GM19395 (cell line): ENCODE results near the gene PPP6R3.
"Not testable (repeated sequence)": the region's sequence is repeated elsewhere in the genome, so short reads cannot be mapped to it uniquely, and the experiment has no call there.

Experiments
- ATAC-seq: cut with Tn5 transposase; IDR thresholded peaks from one replicate; pipeline ENCODE4 v1.9.1; 2021; ENCODE audit warnings: mild to moderate bottlenecking, moderate library complexity; ENCODE audit not compliant: unreplicated experiment

Gene PPP6R3

DNA sequence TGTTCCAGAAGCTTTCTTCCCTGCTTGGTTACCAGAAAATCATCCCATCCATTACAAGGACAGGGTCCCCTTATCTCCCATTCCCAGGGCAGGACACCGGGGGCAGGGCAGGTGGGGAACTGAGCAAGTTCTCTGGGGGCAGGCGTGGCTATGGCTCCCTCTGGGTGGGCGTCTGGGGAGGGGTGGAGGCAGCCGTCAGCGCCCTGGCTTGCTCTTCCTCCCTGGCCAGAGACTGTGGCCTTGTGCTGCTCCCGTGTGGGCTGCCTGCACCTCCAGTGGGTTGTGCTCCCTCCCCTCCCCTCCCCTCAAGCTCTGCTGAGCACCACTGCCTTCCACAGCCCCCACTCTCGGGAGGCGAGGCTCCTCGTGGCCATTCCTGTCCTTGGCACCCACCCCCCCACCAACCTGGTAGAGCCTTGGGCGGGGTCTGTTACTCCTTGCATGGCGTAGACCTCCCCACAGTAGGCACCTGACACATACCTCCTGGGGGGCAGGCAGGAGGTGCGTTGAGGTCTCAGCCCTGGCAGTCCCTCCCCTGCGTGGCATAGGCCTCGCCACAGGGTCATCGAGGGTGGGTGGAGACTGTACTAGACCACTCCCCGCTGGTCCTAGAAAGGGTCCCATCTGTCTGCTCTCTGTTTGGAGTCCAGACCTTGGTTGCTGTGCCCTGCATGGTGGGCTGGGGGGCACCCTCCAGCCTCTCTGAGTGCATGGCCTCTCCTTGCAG, 24.2 kb upstream of the PPP6R3 start:
- no peak for ATAC-seq

DNA sequence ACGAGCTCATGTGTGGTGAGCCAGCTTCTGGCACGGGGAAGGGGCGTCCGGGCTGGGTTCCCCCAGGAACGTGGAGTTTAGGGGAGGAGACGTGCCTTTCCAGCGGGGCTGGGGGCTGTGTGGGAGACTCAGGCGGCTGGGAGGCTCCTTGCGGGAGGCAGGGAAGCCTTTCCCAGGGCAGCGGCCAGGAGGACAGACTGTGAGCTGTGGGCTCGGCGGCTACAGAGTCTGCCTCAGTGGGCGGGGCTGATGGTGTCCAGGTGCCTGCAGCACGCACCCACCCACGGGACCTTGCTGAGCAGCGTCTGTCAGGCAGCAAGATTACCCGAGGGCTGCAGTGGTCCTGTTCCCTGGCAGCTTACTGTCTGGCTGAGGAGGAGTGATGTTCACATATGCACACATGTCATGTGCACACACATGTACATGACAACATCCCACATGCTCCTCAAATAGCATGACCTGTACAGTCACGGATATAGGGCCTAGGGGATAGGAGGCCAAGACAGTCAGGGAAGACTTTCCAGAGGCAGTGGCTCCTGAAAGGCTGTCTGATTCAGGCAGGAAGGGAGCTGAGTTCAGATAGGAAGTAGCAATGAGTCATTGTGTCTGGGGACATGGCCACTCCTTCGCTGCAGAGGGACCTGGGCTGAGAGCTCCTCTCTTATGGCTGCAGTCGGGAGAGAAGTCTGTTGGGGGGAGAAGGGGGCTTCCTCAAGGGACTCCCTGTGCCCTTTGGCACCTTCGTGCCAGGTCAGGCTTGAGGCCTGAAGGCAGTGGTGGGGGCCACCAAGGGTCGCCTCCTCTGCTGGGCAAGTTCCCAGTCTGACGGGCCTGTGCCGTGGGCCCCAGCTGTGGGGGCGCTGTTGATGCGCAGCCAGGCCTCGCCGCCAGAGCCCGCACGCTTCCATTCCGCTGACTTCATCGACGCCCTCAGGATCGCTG, 23.3 kb upstream of the PPP6R3 start:
- no peak for ATAC-seq

DNA sequence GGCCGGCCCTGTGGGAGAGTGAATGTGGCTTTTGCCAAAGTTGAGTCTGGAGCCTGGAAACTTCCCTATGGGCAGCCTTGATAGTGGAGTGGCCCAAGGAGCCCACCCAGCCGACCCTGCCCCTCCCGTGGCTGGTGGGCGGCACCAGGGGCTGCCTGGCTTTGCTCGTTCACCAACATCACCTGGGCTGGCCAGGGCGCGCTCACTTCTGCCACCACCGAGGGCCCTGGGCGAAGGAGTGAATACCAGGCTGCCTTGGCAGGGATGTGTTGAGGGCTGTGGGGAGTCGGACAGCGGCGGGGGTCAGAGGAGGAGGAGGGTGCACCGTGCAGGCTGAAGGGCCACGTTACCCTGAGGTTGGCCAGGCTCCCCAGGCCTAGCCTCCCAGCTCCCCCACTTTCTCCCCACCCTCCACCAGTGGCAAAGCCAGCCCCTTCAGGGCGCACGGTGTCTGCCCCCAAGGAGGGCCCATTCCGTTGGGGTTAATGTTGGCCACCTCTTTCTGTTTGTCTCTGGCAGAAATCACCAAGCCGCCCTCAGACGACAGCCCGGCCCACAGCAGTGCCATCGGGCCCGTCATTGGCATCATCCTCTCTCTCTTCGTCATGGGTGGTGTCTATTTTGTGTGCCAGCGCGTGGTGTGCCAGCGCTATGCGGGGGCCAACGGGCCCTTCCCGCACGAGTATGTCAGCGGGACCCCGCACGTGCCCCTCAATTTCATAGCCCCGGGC, 22.5 kb upstream of the PPP6R3 start:
- ATAC-seq: no peak

DNA sequence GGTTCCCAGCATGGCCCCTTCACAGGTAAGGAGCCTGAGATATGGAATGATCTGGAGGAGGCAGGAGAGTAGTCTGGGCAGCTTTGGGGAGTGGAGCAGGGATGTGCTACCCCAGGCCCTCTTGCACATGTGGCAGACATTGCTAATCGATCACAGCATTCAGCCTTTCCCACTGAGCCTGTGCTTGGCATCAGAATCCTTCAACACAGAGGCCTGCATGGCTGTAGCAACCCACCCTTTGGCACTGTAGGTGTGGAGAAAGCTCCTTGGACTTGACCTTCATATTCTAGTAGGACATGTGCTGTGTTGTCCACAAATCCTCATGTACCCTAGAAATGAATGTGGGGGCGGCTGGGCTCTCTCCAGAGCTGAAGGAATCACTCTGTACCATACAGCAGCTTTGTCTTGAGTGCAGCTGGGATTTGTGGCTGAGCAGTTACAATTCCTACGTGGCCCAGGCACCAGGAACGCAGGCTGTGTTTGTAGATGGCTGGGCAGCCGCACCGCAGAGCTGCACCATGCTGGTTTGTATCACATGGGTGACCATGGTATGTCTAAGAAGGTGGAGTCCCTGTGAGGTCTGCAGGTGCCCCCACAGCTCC, 21.8 kb upstream of the PPP6R3 start:
- ATAC-seq: no peak

DNA sequence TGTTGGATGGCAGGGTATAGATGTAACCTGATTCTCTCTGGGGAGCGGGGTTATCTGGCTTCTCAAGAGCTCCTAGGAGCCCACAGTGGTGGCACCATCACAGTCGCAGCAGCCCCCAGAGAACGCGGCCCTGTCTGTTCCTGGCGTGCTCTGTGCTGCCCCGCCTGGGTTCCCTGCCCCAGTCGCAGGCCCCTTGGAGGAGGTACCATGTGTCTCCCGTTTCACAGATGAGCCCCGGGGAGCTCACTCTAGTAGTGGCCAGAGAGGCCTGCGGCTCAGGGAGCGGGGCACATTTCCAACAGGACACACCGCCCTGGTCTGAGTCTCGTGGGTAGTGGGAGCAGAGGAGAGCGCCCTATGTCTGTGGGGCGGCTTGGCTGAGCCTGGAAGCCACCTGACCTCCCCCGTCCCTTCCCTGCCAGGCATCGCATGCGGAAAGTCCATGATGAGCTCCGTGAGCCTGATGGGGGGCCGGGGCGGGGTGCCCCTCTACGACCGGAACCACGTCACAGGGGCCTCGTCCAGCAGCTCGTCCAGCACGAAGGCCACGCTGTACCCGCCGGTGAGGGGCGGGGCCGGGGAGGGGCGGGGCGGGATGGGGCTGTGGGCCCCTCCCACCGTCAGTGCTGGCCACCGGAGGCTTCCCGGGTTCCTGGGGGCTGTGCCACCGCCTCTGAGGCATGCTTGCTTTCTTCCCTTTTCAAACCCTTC, 21.0 kb upstream of the PPP6R3 start:
- ATAC-seq: no peak

DNA sequence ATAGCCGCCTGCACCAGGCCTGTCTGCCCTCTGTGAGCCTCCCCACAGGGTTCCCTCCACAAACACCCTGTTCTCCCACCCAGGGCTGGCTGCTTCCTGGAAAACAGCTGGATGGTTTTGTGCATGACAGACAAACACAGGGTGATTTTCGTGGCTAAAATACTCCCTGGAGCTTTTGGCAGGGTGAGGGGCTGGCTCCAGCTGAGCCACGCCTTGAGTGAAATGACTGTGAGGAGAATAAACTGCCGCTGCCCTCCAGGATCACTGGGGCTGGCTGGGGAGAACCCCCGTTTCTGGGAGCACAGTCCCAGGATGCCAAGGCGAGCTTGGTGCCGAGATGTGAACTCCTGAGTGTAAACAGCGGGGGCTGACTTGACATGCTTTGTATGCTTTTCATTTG, 20.3 kb upstream of the PPP6R3 start:
- ATAC-seq: no peak

DNA sequence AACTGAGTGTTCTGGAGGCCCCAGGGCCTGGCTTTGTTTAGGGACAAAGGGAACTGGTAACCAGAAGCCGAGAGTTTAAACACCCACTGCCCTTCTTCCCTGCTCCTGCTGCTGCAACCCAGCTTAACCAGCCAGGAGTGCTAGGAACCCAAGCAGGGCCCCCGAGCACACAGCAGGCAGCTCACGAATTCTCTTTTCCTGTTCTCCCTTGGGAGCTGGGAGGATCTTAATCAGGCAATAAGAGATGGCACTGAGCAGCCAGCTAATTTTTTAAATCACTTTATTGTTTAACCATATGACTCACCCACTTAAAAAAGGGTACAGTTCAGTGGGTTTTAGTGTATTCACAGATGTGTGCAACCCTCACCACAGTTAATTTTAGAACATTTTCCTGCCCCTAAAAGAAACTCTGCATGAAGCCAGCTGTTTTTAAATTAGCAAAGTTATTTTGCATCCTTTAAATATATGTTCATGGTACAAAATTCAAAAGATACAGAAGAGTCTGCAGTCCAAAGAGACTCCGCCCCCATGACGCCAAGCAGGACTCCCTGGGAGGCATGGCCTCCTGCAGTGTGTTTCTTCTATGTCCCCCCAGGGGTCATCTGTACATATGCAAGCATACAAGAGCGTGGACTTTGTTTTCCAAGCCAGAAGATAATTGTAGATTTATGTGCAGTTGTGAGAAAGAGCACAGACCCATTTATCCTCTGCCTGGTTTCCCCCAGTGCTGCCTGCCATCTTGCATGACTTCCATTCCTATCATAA, 18.9 kb upstream of the PPP6R3 start:
- ATAC-seq: no peak

DNA sequence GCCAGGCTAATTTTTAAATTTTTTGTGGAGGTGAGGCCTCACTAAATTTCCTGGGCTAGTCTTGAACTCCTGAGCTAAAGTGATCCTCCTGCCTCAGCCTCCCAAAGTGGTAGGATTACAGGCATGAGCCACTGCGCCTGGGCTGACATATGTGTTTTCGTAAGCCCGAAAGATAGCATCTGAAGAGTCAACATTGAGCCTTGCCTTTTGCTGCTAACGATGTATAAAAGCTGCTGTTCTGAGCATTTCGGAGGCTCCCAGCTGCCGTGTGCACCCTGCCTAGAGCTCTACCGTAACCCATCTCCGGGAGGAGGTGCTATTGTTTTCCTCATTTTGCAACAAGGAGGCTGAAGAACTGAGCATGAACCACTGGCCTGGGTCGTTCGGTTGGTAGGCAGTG, 18.1 kb upstream of the PPP6R3 start:
- ATAC-seq: no peak

DNA sequence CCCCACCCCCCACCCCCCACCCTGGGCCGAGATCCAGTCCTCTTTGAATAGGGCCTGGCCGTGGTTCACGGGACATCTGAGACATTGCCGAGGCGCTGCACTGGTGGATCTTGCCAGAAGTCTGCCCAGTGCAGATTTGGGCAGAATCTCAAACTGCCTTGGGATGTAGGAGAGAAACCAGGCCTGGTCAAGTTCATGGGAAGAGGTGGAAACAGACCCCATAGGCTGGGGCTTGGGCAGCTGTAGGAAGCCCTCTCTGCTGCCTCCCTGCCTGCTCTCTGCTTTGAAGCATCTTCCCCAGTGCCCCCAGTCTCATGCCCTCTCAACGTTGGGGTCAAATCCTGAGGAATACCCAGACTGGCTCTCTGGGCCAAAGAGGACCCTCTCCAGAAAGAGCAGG, 16.0 kb upstream of the PPP6R3 start:
- no peak for ATAC-seq

DNA sequence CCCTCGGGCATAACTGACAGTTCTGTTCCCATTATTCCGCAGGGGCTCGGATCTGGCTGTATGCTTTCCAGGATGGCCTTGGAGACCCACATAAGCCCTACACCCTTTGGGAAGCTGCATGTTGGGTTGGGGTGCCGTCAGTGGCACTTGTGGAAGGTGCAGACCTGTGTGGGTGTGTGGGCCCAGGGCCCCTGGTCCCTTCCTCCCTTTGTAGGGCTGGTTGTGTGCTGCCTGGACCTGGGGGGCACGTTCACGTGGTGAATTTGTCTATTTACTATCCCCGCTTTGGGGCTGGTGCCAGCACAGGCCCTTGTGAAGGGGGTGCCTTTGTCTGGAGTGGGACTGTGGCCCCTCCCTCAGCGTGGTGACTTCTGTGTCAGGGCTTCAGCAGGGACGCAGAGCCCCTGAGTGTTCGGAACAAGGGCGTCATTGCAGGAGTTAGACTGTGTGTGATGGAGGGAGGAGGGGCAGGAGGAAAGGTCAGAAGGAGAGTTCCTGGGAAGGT, 15.0 kb upstream of the PPP6R3 start:
- ATAC-seq: no peak

DNA sequence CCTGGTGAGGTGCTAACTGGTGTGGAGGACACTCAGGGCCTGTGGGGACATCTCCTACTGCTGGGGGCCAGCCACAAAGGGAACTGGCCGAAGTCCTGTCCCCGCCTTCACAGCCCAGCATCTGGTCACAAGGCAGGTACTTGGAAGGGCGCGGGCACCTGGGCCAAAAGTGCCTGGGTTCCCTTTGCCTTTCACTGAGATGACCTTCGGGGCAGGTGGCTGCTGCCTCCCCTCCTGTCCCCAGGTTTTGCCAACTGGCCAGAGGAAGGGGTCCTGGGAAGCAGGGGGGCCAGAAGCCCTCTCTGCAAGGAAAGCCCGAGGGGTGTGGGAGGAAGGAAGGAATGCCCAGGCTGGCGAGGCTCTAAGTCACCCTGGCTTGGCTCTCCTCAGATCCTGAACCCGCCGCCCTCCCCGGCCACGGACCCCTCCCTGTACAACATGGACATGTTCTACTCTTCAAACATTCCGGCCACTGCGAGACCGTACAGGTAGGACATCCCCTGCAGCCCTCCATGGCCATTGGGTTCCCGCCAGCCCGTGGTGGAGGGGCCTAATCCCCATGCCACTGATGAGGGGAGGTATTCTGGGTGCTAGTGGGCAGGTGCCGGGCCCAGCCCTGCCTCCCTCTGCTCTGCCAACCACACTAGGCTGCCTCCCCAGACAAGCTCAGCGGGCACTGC, 14.4 kb upstream of the PPP6R3 start:
- ATAC-seq: no peak

DNA sequence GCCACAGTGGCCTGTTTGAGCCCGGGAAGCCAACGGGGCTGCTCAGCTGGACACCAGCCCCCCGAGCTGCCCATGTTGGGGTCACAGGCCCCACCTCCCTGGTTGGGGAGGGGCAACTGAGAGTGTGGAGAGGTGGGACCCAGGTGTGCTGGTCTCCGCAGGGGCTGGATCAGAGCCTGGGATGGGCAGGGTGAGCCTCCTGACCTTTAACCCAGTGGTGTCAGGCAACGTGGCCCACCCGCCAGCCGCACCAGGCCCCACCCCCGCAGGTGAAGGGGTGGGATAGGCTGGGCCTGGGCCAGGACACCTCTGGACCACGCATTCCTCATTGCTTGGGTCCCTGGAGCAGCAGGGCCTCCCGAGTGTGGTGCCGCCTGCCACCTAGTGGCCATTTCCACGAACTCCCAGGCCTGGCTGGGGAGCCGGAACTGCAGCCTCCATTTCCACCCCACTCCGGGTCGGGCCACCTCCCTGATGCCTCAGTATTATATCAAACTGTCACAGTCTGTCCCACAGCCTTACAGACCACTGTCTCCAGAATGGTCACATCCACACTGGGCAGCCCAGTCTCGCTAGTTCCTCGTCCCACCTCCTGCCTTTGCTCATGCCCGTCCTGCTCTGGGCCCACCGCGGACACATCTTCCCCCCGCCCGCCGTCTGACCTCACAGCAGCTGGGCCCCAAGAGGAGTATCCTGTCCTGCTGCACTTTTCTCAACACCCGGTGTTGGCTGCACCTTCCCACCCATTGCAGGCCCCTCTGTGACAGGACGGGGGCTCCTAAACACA, 13.3 kb upstream of the PPP6R3 start:
- peak; percentile 60 for ATAC-seq

DNA sequence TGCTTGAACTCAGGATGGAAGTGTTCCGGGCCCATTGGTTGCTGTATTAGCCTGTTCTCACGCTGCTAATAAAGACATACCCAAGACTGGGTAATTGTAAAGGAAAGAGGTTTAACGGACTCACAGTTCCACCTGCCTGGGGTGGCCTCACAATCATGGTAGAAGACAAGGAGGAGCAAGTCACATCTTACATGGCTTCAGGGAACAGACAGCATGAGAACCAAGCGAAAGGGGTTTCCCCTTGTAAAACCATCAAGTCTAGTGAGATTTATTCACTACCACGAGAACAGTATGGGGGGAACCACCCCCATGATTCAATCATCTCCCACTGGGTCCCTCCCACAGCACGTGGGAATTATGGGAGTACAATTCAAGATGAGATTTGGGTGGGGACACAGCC, 12.6 kb upstream of the PPP6R3 start:
- not testable (repeated sequence) for ATAC-seq

DNA sequence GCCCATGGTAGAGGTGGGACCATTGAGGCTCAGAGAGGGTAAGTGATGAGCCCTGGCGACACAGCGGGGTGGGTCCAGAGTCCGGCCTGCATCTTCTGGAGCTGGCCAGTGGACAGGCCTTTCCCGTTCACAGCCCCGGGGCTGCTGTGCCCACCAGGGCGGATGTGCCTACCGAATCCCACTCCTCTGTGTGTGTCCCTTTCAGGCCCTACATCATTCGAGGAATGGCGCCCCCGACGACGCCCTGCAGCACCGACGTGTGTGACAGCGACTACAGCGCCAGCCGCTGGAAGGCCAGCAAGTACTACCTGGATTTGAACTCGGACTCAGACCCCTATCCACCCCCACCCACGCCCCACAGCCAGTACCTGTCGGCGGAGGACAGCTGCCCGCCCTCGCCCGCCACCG, 11.9 kb upstream of the PPP6R3 start:
- no peak for ATAC-seq

DNA sequence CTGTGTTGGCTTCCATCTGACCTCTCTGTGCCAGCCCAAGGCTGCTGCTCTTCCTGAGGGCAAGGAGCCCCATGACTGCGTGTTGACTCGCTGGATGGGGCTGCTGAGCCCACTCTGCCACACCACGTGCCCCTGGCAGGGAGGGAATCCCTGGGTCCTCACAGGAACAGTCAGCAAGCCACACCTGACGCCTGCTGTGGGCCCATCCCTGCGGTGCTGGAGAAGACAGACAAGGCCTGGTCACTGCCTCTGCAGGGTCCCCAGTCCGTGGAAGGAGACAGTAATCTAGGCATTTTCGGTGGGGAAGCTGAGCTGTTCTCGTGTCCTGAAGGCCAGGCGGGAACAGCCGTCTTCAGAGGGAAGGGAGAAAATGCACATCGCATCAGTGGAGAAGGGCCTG, 10.6 kb upstream of the PPP6R3 start:
- ATAC-seq: no peak

DNA sequence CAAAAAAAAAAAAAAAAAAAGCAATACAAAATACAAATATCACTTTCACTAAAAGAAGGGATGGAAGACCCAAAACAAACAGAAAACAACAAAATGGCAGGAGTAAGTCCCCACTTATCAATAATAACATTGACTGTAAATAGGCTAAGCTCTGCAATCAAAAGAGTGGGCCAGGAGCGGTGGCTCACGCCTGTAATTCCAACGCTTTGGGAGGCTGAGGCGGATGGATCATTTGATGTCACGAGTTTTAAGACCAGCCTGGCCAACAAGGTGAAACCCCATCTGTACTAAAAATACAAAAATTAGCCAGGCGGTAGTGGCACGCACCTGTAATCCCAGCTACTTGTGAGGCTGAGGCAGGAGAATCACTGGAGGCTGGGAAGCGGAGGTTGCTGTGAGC, 9.8 kb upstream of the PPP6R3 start:
- no peak for ATAC-seq

DNA sequence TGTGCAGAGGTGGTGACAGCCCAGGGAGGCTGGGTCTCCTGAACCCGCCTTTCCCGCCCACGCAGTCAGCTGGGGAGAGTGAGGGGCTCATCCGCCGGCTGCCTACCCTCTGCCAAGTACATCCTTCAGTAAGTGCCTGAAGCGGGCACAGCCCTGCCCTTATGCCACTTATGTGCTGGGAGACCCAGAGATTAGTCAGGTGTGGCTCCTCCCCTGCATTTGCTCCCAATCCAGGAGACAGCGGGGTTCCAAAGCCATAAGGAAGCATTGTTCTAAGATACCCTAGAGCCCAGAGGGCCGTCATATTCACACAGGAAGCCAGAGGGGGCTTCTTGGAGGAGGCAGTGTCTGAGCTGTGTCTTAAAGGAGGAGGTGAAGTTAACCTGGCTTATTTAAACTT, 5.8 kb upstream of the PPP6R3 start:
- no peak for ATAC-seq

DNA sequence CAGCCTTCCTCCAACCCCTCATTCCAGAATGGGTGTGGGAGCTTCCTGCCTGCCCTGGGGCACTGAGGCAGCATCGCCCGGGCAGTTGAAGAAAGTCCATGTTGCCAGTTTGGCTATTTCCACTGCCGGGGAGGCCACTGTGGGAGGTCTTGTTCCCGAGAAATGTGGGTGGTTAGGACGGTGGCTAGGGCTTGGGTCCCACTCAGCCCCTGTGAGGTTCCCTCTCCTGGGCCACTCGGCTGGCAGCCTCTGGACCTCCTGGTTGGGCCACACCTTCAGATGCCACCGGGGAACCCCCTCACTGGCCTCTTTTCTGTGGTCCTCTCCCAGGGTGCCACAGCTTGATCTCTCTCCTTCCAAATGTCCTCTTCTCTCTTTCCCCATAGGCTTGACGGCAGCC, 5.1 kb upstream of the PPP6R3 start:
- ATAC-seq: no peak
